Erythroblast (primary cell): ENCODE results near the gene PLEKHF1.

Experiments
- GATA1 ChIP-seq: IDR thresholded peaks from 2 replicates; pipeline ENCODE4 v1.6.1; 2011; ENCODE audit warnings: low read depth, mild to moderate bottlenecking, control low read depth, low read length, moderate library complexity
- POLR2A ChIP-seq: IDR thresholded peaks from 2 replicates; pipeline ENCODE4 v1.6.1; 2011; ENCODE audit warnings: mild to moderate bottlenecking, low read length

DNA sequence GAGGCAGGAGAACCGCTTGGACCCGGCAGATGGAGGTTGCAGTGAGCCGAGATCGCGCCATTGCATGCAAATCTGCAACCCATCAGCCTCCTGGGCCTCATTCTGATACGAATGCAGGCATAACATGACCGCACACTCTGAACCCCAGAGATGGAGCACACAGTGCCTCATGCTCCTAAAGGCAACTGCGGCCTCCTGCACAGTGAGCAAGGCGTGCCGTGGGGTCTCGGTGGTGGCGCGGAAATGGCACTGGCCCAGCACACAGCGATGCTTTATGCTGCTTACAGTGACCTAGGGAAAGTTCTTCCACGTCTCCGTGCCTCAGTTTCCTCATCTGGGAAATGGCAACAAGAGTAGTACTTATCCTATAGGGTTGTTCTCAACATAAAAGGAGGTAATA lies 51.8 kb downstream of the PLEKHF1 start:
- no peak for TF ChIP-seq POLR2A
- no peak for TF ChIP-seq GATA1
